ENCODE measurements around the gene VAV3.
A peak's percentile ranks its signal among the peaks of the same experiment; 100 is the strongest.

Gene VAV3

GRCh38 chr1:107981277-107981676 lies 16.3 kb upstream of the VAV3 start:
- Mint-ChIP-seq H3K9me3 (no peaks in the 10 kb centered on the region), H3K36me3 (no peaks in the 10 kb centered on the region), H3K4me3 (no peak overlapping the region), H3K27ac (no peak overlapping the region), H3K4me1 (peaks cover 22% of the 10 kb centered on the region)
- ATAC-seq: no peak
- DNase-seq (ENCODE audit: low spot score in 2 of 2): no peak

- H3K36me3 Mint-ChIP-seq: no peaks in the 10 kb centered on the region
- peaks cover 27% of the 10 kb centered on the region for H3K4me1 Mint-ChIP-seq
- DNase-seq (ENCODE audit: low spot score in 2 of 2): no peak
- no peak for ATAC-seq
- H3K27ac Mint-ChIP-seq: no peak overlapping the region
- H3K9me3 Mint-ChIP-seq: no peaks in the 10 kb centered on the region
- H3K4me3 Mint-ChIP-seq: no peak overlapping the region
Observed at GRCh38 chr1:107979926-107980325, 14.9 kb upstream of the VAV3 start.

DNA sequence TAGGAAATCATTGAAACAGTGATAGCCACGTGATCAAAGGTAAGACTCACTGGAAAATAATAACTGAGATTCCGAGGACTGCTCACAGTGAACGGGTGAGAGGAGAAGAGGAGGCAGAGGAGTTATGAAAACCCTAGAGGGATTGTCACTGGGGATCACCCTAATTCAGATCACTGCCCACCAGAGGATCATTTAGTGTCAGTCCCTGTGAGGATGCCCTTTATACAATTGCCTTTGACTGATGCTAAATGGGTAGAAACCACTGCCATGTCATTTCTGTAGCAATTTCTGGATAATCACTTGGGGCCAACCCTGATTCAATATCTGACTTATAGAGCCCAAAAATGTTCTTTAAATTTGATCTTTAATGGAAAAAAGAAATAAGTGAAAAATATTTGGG lies 14.1 kb upstream of the VAV3 start:
- Mint-ChIP-seq H3K27ac (no peak overlapping the region), H3K36me3 (no peaks in the 10 kb centered on the region), H3K4me1 (peaks cover 27% of the 10 kb centered on the region), H3K4me3 (no peak overlapping the region), H3K9me3 (no peaks in the 10 kb centered on the region)
- DNase-seq (ENCODE audit: low spot score in 2 of 2) (no peak), ATAC-seq (peak; percentile 79)

GRCh38 chr1:107976836-107977235 lies 11.9 kb upstream of the VAV3 start:
- DNase-seq (ENCODE audit: low spot score in 2 of 2) (no peak), ATAC-seq (peak; percentile 59)
- no peak overlapping the region for H3K27ac Mint-ChIP-seq
- no peaks in the 10 kb centered on the region for H3K9me3 Mint-ChIP-seq
- no peaks in the 10 kb centered on the region for H3K36me3 Mint-ChIP-seq
- H3K4me1 Mint-ChIP-seq: peaks cover 42% of the 10 kb centered on the region
- H3K4me3 Mint-ChIP-seq: no peak overlapping the region

DNA sequence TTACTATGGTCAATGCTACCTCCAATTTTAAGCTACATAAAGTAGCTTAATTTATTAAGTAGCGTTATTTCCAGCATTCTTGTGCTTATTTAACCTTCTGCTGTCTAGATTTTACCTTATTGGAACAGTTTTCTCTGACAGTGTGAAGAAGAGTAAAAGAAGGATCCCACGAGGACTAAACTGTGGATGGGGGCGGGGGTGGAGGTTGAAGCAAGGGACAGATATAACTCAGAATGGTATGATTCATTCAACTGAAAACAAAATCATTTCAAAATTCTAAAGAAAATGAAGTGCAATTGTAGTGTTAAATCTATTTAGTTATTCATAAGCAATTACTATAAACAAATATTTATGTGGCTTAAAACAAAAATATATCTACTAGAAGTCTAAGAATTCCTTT lies 11.5 kb upstream of the VAV3 start:
- no peak overlapping the region for H3K4me3 Mint-ChIP-seq
- ATAC-seq: peak; percentile 80
- H3K36me3 Mint-ChIP-seq: no peaks in the 10 kb centered on the region
- DNase-seq (ENCODE audit: low spot score in 2 of 2): no peak
- no peak overlapping the region for H3K27ac Mint-ChIP-seq
- H3K9me3 Mint-ChIP-seq: no peaks in the 10 kb centered on the region
- H3K4me1 Mint-ChIP-seq: peaks cover 46% of the 10 kb centered on the region

- Mint-ChIP-seq H3K9me3 (no peaks in the 10 kb centered on the region), H3K36me3 (no peaks in the 10 kb centered on the region), H3K4me3 (no peak overlapping the region), H3K27ac (no peak overlapping the region), H3K4me1 (peaks cover 46% of the 10 kb centered on the region)
- DNase-seq (ENCODE audit: low spot score in 2 of 2) (no peak), ATAC-seq (no peak)
Observed at GRCh38 chr1:107975851-107976250, 10.9 kb upstream of the VAV3 start.

DNA sequence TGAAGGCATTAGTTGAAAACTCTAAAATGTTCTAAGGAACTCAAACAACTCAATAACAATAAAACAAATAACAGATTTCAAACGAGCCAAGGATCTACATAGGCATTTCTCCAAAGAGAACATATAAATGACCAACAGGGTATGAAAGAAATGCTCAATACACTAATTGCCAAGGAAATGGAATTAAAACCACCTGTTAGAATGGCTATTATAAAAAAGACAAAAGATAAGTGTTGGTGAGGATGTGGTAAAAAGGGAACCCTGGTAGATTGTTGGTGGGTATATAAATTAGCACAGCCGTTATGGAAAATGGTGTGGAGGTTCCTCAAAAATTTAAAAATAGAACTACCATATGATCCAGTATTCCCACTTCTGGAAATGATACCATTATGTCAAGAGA lies 9.1 kb upstream of the VAV3 start:
- peaks cover 38% of the 10 kb centered on the region for H3K4me1 Mint-ChIP-seq
- no peak for DNase-seq (ENCODE audit: low spot score in 2 of 2)
- no peak overlapping the region for H3K27ac Mint-ChIP-seq
- H3K9me3 Mint-ChIP-seq: no peaks in the 10 kb centered on the region
- ATAC-seq: no peak
- H3K4me3 Mint-ChIP-seq: no peak overlapping the region
- no peaks in the 10 kb centered on the region for H3K36me3 Mint-ChIP-seq

- H3K27ac Mint-ChIP-seq: peak overlapping the region; percentile 60
- peak; percentile 60 for ATAC-seq
Observed at GRCh38 chr1:107972391-107973180, 7.6 kb upstream of the VAV3 start.

DNA sequence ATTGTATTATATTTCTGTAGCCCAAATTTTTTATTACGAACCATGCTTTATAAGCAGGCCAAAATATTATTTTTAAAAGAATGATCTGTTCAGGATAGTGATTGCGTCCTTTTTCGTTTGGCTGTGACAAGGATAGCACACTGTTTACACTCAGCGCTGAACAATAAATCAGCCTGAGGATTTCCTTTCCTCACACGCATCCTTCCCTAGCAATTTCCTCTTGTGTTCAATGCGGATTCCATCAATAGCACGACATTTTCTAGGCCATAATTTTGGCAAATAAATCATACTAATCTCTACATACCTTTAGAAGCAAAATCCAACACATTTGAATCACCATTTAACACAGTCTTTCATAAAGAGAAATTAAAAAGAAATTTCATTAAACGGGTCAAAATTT lies 1.6 kb upstream of the VAV3 start:
- Mint-ChIP-seq H3K4me1 (peaks cover 23% of the 10 kb centered on the region), H3K27ac (no peak overlapping the region), H3K4me3 (no peak overlapping the region), H3K36me3 (peaks cover 12% of the 10 kb centered on the region), H3K9me3 (no peaks in the 10 kb centered on the region)
- ATAC-seq: no peak
- no peak for DNase-seq (ENCODE audit: low spot score in 2 of 2)

More at GRCh38 chr1:107972391-107973180, 7.6 kb upstream of the VAV3 start:
- no peak for DNase-seq (ENCODE audit: low spot score in 2 of 2)
- Mint-ChIP-seq H3K4me3 (no peak overlapping the region), H3K9me3 (no peaks in the 10 kb centered on the region), H3K36me3 (no peaks in the 10 kb centered on the region), H3K4me1 (peaks cover 31% of the 10 kb centered on the region)

DNA sequence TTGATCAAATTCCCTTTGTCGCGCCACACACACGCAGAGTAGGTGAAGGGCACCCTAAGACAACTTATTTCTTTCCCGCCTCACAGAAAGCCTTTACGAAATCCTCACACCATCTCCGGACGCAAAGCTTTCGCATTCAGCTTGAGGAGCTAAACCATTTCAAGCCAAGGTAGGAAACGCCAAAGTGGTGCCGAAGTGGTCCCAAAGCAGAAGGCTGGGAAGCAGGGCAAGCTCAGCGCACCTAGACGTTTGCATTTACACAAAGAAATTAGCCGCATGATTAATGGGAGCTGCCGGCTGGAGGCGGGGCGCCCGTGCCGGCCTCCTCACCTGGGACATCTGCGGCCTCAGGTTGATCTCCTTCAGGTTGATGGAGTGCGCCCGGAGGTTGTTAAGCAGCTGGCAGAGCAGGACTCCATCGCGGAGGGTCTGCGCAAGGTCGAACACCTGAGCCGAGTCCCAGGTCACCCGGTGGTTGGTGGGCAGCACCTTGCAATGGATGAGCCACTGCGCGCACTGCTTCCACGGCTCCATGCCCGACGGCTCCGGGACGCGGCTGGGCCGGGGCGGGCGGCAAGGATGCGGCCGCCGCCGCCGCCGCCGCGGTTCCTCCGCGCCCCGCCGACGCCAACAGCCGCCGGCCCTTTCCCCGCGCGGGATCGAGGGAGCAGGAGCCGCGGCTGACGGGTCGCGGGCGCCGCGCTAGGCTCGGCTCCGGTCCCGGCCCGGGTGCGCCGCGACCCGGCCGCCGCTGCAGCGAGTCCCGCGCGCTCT lies 457 bp downstream of the VAV3 start:
- Mint-ChIP-seq H3K36me3 (peaks cover 12% of the 10 kb centered on the region), H3K4me1 (peaks cover 36% of the 10 kb centered on the region), H3K9me3 (peaks cover 3% of the 10 kb centered on the region), H3K4me3 (peak overlapping the region; percentile 90), H3K27ac (peak overlapping the region; percentile 90)
- DNase-seq (ENCODE audit: low spot score in 2 of 2) (peak; percentile 13 to 73), ATAC-seq (peak; percentile 5)

- peak; percentile 83 for ATAC-seq
- peaks cover 12% of the 10 kb centered on the region for H3K36me3 Mint-ChIP-seq
- peak overlapping the region; percentile 90 for H3K4me3 Mint-ChIP-seq
- H3K27ac Mint-ChIP-seq: peak overlapping the region; percentile 90
- H3K4me1 Mint-ChIP-seq: peaks cover 39% of the 10 kb centered on the region
- peak; percentile 21 to 80 for DNase-seq (ENCODE audit: low spot score in 2 of 2)
- peaks cover 3% of the 10 kb centered on the region for H3K9me3 Mint-ChIP-seq
Observed at GRCh38 chr1:107963601-107964335, 1.2 kb downstream of the VAV3 start.

GRCh38 chr1:107963008-107963407 lies 2.0 kb downstream of the VAV3 start:
- ATAC-seq (no peak), DNase-seq (ENCODE audit: low spot score in 2 of 2) (no peak)
- Mint-ChIP-seq H3K4me1 (peaks cover 39% of the 10 kb centered on the region), H3K9me3 (peaks cover 3% of the 10 kb centered on the region), H3K36me3 (peaks cover 12% of the 10 kb centered on the region), H3K27ac (peak overlapping the region; percentile 90), H3K4me3 (peak overlapping the region; percentile 90)

- no peak for DNase-seq (ENCODE audit: low spot score in 2 of 2)
- peak overlapping the region; percentile 42 for H3K4me3 Mint-ChIP-seq
- peak overlapping the region; percentile 82 for H3K27ac Mint-ChIP-seq
- peaks cover 44% of the 10 kb centered on the region for H3K4me1 Mint-ChIP-seq
- no peaks in the 10 kb centered on the region for H3K36me3 Mint-ChIP-seq
- peaks cover 3% of the 10 kb centered on the region for H3K9me3 Mint-ChIP-seq
- ATAC-seq: peak; percentile 74
Observed at GRCh38 chr1:107954719-107955415, 10.1 kb downstream of the VAV3 start.

DNA sequence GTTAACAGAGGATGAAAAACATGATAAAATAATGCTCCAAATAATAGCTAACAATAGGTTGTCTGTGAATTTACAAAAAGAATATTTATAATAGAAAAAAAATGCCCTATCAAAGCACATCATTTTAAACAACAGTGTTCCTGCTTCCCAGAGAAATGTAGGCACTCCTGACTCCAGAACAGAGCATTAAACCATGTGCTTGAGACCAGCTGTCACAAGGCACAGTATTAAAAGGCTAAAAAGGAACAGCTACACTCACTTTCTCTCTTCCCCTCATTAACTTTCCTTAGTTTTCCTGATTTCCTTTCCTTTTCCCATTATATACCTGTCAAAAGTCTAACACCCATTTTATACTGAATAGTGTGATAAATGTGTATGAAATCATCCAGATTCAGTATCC lies 10.9 kb downstream of the VAV3 start:
- Mint-ChIP-seq H3K27ac (peak overlapping the region; percentile 82), H3K9me3 (no peaks in the 10 kb centered on the region), H3K4me3 (peak overlapping the region; percentile 42), H3K4me1 (peaks cover 44% of the 10 kb centered on the region), H3K36me3 (no peaks in the 10 kb centered on the region)
- DNase-seq (ENCODE audit: low spot score in 2 of 2) (no peak), ATAC-seq (no peak)

GRCh38 chr1:107953556-107953955 lies 11.4 kb downstream of the VAV3 start:
- no peak overlapping the region for H3K4me3 Mint-ChIP-seq
- no peak overlapping the region for H3K27ac Mint-ChIP-seq
- H3K9me3 Mint-ChIP-seq: no peaks in the 10 kb centered on the region
- no peak for DNase-seq (ENCODE audit: low spot score in 2 of 2)
- H3K4me1 Mint-ChIP-seq: peaks cover 44% of the 10 kb centered on the region
- no peak for ATAC-seq
- H3K36me3 Mint-ChIP-seq: no peaks in the 10 kb centered on the region
